A673 (cell line): Measurements from ENCODE around the gene CAMK4.

Source experiments
- CTCF ChIP-seq: fragments of 300-800, 200-600 bp; sonication (generic); conservative IDR thresholded peaks from 2 replicates; pipeline ENCODE4 v1.5.1; 2017; ENCODE audit warnings: low read depth, mild to moderate bottlenecking, antibody characterized with exemption, low read length, moderate library complexity, mixed read lengths
- EZH2 ChIP-seq: fragments of 200-600 bp; sonication (generic); IDR thresholded peaks from 2 replicates; pipeline ENCODE4 v1.6.1; 2017; ENCODE audit warnings: borderline replicate concordance, low read depth, mild to moderate bottlenecking, mixed read lengths, antibody characterized with exemption, low read length; ENCODE audit not compliant: poor library complexity, severe bottlenecking

- TF ChIP-seq CTCF (no peak), EZH2 (no peak)
These were observed 296.7 kb downstream of the CAMK4 start for GRCh38 chr5:111520908-111521307.
